AG10803 (cell line): Measurements from ENCODE around the gene TOMM7.
A peak's percentile ranks its signal among the peaks of the same experiment; 100 is the strongest.

Source experiments
- DNase-seq: peaks from one replicate; pipeline ENCODE4 v3.0.0; 2010; ENCODE audit warnings: low read depth
- H3K4me3 ChIP-seq: 2 replicates; pipeline ENCODE4 v1.5.1; 2011; ENCODE audit warnings: mild to moderate bottlenecking, low read length, control low read depth
- CTCF ChIP-seq: conservative IDR thresholded peaks from 2 replicates; pipeline ENCODE4 v1.5.1; 2011; ENCODE audit warnings: mild to moderate bottlenecking, low read length, control low read depth, inconsistent platforms

Gene TOMM7

GRCh38 chr7:22823142-22823497 lies 471 bp upstream of the TOMM7 start:
- no peak for DNase-seq
- H3K4me3 ChIP-seq: peak overlapping the region; percentile 98
- no peak for TF ChIP-seq CTCF

GRCh38 chr7:22821702-22822485 lies 755 bp downstream of the TOMM7 start:
- H3K4me3 ChIP-seq: peak overlapping the region; percentile 98
- peak; percentile 38 for DNase-seq
- no peak for TF ChIP-seq CTCF

GRCh38 chr7:22819476-22819875 lies 3.2 kb downstream of the TOMM7 start:
- DNase-seq: no peak
- no peak overlapping the region for H3K4me3 ChIP-seq
- no peak for TF ChIP-seq CTCF

GRCh38 chr7:22814261-22815208 lies 8.1 kb downstream of the TOMM7 start:
- no peak for TF ChIP-seq CTCF
- DNase-seq: peak; percentile 42
- no peak overlapping the region for H3K4me3 ChIP-seq

GRCh38 chr7:22812353-22812752 lies 10.3 kb downstream of the TOMM7 start:
- no peak overlapping the region for H3K4me3 ChIP-seq
- DNase-seq: no peak
- no peak for TF ChIP-seq CTCF

GRCh38 chr7:22811746-22812280 lies 10.8 kb downstream of the TOMM7 start:
- DNase-seq: no peak
- H3K4me3 ChIP-seq: no peak overlapping the region
- no peak for TF ChIP-seq CTCF
